Measurements from ENCODE around the gene ONECUT1.

Gene ONECUT1

DNA sequence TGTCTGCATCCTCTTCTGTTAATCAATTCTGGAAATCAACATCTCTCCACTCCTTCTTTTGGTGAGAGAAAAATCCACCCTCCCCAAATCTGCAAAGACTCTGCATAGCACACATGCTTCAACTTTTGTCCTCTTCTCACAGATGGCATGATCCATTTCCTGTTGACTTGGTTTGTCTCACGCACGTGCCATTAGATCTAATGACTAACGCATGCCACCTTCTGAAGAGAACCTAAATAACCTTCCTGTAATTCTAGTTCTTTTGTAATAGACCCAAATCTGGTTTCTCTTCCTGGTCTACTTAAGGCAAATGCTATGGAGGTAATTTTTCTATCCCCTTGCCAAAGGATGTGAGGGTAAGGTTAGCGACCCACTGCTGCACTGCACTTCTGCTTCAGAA is 60.0 kb downstream of the ONECUT1 start:
- TF ChIP-seq, protein P1, sequence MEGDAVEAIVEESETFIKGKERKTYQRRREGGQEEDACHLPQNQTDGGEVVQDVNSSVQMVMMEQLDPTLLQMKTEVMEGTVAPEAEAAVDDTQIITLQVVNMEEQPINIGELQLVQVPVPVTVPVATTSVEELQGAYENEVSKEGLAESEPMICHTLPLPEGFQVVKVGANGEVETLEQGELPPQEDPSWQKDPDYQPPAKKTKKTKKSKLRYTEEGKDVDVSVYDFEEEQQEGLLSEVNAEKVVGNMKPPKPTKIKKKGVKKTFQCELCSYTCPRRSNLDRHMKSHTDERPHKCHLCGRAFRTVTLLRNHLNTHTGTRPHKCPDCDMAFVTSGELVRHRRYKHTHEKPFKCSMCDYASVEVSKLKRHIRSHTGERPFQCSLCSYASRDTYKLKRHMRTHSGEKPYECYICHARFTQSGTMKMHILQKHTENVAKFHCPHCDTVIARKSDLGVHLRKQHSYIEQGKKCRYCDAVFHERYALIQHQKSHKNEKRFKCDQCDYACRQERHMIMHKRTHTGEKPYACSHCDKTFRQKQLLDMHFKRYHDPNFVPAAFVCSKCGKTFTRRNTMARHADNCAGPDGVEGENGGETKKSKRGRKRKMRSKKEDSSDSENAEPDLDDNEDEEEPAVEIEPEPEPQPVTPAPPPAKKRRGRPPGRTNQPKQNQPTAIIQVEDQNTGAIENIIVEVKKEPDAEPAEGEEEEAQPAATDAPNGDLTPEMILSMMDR (conservative IDR thresholded peaks at IDR 0.05), result no peak
- no peak for TF ChIP-seq ZFX (IDR thresholded peaks at IDR 0.05)
- no peak overlapping the region for H3K27ac ChIP-seq

- H3K27ac ChIP-seq, result no peak overlapping the region
- TF ChIP-seq, protein P1 (conservative IDR thresholded peaks at IDR 0.05), result no peak
- no peak for TF ChIP-seq ZFX (IDR thresholded peaks at IDR 0.05)
These were observed 61.2 kb downstream of the ONECUT1 start for GRCh38 chr15:52728899-52729298.

- TF ChIP-seq, protein P1 (conservative IDR thresholded peaks at IDR 0.05), result no peak
- no peak for TF ChIP-seq ZFX (IDR thresholded peaks at IDR 0.05)
- no peak overlapping the region for H3K27ac ChIP-seq
These were observed 62.3 kb downstream of the ONECUT1 start for GRCh38 chr15:52727815-52728214.

DNA sequence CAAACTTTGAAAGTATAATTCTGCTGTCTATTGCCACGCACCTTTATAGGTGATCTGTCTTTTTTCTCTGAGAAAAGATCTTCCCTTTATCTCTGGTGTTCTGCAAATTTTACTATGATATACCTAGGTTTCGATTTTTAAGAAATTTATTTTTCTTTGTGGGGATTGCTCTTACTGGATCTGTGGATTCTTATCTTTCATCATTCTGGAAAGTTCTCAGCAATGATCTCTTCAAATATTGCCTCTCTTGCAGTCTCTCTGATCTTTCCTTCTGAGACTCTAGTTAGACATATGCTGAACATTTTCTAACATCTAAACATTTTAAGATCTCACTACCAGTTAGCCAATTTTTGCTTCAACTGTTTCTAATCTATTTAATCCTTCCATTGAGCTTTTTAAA is 63.9 kb downstream of the ONECUT1 start:
- H3K27ac ChIP-seq, result no peak overlapping the region

DNA sequence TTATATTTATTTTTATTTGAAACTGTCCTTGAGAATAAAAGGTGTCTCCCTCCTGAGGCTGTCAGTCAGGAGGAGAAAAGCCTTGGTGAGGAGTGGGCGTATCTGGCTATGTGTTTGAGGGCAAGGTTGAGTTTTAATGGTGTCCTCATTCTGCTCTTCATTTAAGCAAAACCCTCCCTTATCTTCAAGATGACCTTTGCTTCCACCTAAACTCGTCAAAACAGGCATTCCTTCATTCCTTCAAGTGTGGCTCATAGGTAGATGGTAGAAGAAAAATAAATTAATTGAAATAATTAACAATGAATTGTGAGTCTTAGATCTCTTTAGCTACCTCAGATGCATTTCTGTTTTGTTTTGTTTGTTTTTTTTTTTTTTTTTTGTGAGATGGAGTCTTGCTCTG is 71.6 kb downstream of the ONECUT1 start:
- TF ChIP-seq, protein P1 (conservative IDR thresholded peaks at IDR 0.05), result no peak
- TF ChIP-seq ZFX (IDR thresholded peaks at IDR 0.05), result no peak
- no peak overlapping the region for H3K27ac ChIP-seq

More for the DNA sequence above, 63.9 kb downstream of the ONECUT1 start:
- TF ChIP-seq, protein P1 (conservative IDR thresholded peaks at IDR 0.05), result no peak
- TF ChIP-seq ZFX (IDR thresholded peaks at IDR 0.05), result no peak

DNA sequence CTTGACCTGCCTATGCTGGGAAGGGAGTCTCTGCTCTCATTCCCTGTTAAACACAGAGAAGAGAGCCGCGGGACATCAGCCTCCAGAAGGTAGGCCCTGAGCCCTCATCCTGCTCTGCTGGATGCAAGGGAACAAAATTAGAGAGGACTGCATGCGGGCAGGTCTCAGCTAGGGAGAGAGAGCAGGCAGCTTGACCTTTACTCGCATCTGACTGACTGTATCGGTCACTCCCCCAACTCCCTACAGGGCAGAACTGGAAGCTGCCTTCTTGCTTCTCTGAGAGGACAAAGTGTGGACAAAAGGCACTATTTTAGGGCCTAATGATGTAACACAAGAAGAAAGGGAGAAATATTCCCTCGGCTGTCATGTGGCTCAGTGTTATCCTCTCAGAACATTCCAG is 72.2 kb downstream of the ONECUT1 start:
- TF ChIP-seq, protein P1 (conservative IDR thresholded peaks at IDR 0.05), result no peak
- no peak for TF ChIP-seq ZFX (IDR thresholded peaks at IDR 0.05)
- H3K27ac ChIP-seq, result no peak overlapping the region

- TF ChIP-seq, protein P1 (conservative IDR thresholded peaks at IDR 0.05), result no peak
- no peak for TF ChIP-seq ZFX (IDR thresholded peaks at IDR 0.05)
- H3K27ac ChIP-seq, result no peak overlapping the region
These were observed 72.7 kb downstream of the ONECUT1 start for GRCh38 chr15:52717481-52717880.
